Measurements from ENCODE around the gene PRSS22.

DNA sequence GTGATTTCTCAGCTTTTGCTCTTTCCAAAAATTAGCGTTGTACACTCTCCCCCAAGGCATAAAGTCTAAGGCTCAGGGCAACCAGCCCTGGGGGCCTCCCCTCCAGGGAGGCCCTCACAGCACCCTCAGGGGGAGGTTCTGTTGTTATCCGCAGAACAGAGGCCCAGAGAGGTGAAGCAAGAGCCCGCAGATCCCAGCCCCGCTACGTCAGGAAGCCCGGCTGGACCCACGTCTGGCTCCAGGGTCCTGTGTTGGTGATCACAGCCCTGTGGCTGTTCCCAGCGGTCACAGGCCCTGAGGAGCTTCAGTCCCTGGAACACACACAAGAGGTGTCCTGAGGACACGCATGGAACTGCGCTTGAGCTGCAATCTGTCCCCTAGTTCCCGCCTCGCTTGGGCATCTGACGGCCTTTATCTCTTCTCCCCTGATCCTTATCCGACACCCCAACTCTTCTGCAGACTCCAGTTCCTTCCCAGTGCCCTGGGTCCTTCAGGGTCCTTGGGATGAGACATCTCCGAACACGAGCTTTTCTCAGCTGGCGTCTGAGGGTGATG lies 29.0 kb downstream of the PRSS22 start:
- no peak for TF ChIP-seq EZH2 (IDR thresholded peaks at IDR 0.05; ENCODE audit: low read length, unreplicated experiment)
- TF ChIP-seq, protein P1, sequence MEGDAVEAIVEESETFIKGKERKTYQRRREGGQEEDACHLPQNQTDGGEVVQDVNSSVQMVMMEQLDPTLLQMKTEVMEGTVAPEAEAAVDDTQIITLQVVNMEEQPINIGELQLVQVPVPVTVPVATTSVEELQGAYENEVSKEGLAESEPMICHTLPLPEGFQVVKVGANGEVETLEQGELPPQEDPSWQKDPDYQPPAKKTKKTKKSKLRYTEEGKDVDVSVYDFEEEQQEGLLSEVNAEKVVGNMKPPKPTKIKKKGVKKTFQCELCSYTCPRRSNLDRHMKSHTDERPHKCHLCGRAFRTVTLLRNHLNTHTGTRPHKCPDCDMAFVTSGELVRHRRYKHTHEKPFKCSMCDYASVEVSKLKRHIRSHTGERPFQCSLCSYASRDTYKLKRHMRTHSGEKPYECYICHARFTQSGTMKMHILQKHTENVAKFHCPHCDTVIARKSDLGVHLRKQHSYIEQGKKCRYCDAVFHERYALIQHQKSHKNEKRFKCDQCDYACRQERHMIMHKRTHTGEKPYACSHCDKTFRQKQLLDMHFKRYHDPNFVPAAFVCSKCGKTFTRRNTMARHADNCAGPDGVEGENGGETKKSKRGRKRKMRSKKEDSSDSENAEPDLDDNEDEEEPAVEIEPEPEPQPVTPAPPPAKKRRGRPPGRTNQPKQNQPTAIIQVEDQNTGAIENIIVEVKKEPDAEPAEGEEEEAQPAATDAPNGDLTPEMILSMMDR (conservative IDR thresholded peaks at IDR 0.05; ENCODE audit: low read depth, low read length), result no peak
- TF ChIP-seq EZH2phosphoT487 (IDR thresholded peaks at IDR 0.05; ENCODE audit: borderline replicate concordance, low read length), result no peak
